Limb (tissue), 2 donors: ENCODE data around the gene AGER.
"Not testable (repeated sequence)": the region's sequence is repeated elsewhere in the genome, so short reads cannot be mapped to it uniquely, and the experiment has no call there.

Experiments used
- DNase-seq, 2 donors: peaks; one replicate each; pipeline ENCODE4 v3.0.0-alpha.2; 2016; ENCODE audit errors: extremely low spot score in 2 of 2

The AGER gene

GRCh38 chr6:32149932-32150870 lies 33.9 kb downstream of the AGER start:
- DNase-seq = peak in 1 of 2 donors; percentile 42

GRCh38 chr6:32149092-32149755 lies 34.8 kb downstream of the AGER start:
- DNase-seq = no peak

GRCh38 chr6:32148289-32149091 lies 35.6 kb downstream of the AGER start:
- DNase-seq = peak in 1 of 2 donors; percentile 86

- no peak for DNase-seq
These were observed 36.5 kb downstream of the AGER start for GRCh38 chr6:32147401-32148132.

GRCh38 chr6:32146687-32147086 lies 37.4 kb downstream of the AGER start:
- DNase-seq = no peak

- no peak for DNase-seq
These were observed 37.8 kb downstream of the AGER start for GRCh38 chr6:32146287-32146686.

DNA sequence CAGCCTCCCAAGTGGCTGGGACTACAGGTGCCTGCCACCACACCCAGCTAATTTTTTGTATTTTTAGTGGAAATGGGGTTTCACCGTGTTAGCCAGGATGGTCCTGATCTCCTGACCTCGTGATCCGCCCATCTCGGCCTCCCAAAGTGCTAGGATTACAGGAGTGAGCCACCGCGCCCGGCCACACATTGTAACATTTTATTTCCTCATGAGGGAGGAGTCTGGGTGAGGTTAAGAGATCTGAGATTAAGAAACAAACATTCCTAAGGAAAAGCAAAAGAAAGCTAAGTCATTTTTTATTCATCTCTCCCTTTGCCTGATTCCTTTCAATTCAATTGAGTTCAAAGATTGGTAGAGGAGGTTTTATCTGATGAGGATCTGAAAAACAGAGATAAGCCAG lies 39.8 kb downstream of the AGER start:
- not testable (repeated sequence) for DNase-seq

- DNase-seq = no peak
These were observed 43.5 kb downstream of the AGER start for GRCh38 chr6:32140420-32141046.

GRCh38 chr6:32139590-32139989 lies 44.5 kb downstream of the AGER start:
- no peak for DNase-seq

DNA sequence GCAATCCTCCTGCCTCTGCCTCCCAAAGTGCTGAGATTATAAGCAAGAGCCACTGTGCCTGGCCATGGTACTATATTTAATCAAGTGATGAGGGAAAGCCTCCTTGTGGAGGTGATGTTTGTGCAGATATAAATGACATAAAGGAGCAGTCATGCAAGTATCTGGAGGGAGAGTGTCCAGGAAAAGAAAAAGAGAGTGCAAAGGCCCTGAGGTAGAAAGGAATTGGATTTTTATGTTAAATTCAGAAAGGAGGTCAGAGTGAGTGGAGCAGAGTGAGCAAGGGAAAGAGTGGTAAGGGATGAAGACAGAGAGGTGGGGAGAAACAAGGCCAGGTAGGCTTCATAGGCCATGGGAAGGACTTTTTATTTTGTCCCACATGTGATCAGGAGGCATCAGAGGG lies 46.6 kb downstream of the AGER start:
- DNase-seq = no peak

- no peak for DNase-seq
These were observed 50.3 kb downstream of the AGER start for GRCh38 chr6:32133786-32134185.

DNA sequence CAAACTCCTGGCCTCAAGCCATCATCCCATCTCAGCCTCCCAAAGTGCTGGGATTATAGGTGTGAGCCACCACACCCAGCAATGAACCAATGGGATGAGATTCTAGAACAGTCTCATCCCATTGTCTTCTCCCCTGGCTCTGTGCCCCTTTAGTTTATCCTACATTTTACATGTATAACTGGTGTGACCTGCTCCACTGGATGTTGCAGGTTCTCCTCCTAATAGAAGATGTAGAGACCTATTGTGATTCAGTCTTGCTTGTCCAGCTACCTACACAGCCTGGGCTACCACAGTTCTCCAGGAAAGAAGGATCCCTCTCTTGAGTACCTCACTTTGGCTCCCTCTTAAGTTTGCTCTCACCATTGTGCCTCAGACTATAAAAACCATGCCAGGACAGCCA lies 51.9 kb downstream of the AGER start:
- DNase-seq = no peak

DNA sequence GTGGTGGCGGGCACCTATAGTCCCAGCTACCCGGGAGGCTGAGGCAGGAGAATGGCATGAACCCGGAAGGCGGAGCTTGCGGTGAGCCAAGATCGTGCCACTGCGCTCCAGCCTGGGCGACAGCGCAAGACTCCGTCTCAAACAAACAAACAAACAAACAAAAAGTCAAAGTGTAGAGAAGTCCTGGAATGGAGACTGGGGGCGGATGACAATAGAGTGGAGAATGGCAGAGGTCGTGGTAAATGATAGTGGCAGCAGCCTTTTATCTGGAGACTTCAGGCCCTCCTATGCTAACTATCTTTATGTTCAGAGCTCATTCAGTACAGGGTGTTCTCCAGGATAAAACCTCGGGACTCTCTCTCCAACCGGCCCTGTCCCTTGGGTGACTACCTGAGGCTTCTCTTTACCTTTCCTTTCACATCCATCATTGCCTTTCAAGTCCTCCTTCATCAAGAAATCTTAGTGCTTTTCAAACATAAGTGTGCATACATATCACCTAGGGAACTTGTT lies 52.6 kb downstream of the AGER start:
- no peak for DNase-seq
